22Rv1 (cell line): ENCODE results near the gene USP4.

Source experiments
- ZFX ChIP-seq: fragments of 450-650 bp; IDR thresholded peaks from 2 replicates; pipeline ENCODE4 v1.6.1; 2017; ENCODE audit warnings: antibody characterized with exemption, borderline replicate concordance
- TF ChIP-seq, protein P1 (sequence below): fragments of 450-650 bp; IDR thresholded peaks from 2 replicates; pipeline ENCODE4 v1.5.1; 2017; ENCODE audit warnings: mild to moderate bottlenecking

DNA sequence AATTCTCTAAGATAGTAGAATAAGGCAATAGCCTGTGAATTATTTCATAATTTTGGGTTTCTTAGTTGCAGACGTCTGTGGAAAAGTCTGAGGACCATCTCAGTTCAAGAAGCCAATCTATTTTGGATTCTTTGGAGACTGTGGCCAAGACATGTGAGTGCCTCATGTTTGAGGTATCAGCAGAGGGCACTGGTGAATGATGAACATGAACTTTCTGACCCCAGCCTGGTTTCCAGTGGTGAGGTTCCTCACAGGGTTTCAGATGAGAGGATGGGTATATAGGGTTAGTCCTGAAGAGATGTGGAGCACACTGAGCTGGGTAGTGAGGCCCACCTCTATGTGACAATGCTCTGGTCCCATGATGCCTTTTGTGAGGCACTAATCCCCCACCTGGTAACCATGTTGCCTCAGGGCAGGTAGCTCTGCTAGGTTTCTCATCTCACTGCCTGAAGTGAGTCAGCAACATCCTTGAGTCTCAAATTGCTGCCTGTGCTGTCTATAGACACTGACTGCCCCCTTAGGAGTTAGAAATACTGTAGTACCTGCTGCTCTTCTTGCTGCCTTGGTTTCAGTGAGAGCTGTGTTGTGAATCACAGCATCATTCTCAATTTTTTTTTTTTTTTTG, 95.2 kb downstream of the USP4 start:
- TF ChIP-seq, protein P1, sequence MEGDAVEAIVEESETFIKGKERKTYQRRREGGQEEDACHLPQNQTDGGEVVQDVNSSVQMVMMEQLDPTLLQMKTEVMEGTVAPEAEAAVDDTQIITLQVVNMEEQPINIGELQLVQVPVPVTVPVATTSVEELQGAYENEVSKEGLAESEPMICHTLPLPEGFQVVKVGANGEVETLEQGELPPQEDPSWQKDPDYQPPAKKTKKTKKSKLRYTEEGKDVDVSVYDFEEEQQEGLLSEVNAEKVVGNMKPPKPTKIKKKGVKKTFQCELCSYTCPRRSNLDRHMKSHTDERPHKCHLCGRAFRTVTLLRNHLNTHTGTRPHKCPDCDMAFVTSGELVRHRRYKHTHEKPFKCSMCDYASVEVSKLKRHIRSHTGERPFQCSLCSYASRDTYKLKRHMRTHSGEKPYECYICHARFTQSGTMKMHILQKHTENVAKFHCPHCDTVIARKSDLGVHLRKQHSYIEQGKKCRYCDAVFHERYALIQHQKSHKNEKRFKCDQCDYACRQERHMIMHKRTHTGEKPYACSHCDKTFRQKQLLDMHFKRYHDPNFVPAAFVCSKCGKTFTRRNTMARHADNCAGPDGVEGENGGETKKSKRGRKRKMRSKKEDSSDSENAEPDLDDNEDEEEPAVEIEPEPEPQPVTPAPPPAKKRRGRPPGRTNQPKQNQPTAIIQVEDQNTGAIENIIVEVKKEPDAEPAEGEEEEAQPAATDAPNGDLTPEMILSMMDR = no peak
- no peak for TF ChIP-seq ZFX
